IMR-90 (cell line): ENCODE data around the gene MARCO. TPM values are rescaled to one million over a fixed set of nuclear protein-coding genes. Genes with fewer than 3 reads are reported as not detected.

Source experiments
- ATAC-seq: fragments of 200-7000 bp; cut with Tn5 transposase; 2 replicates; pipeline ENCODE4 v1.9.1; 2020; ENCODE audit warnings: low read depth, mild to moderate bottlenecking, moderate library complexity
- BruUV-seq: library from RNA; stranded (reverse); fragments of 400-500 nt; replicated peaks from 2 replicates; lab custom pipeline; 2021; lab: Mats Ljungman, UMichigan
- CTCF ChIA-PET: fragments of 300-600 bp; formaldehyde crosslinking; extraction: SDS; loops from one replicate; lab custom pipeline; 2021; ENCODE audit warnings: antibody characterized with exemption; lab: Yijun Ruan, JAX
- POLR2A ChIA-PET: fragments of 300-600 bp; sonication (Branson Sonifier 250); formaldehyde crosslinking; loops from one replicate; lab custom pipeline; 2022; ENCODE audit warnings: antibody characterized with exemption; ENCODE audit not compliant: unreplicated experiment; lab: Charles Lee
- DNase-seq: peaks from one replicate; pipeline ENCODE4 v3.0.0; 2013
- H2AFZ ChIP-seq: replicated peaks from 2 replicates; pipeline ENCODE3; 2013; ENCODE audit warnings: low read length, mild to moderate bottlenecking; ENCODE audit not compliant: poor library complexity
- H2AK5ac ChIP-seq: 2 replicates; pipeline ENCODE4 v1.6.1; 2013; ENCODE audit warnings: low read depth, low read length, inconsistent platforms
- H2AK9ac ChIP-seq: replicated peaks from 2 replicates; pipeline ENCODE3; 2013; ENCODE audit warnings: mild to moderate bottlenecking, low read depth, low read length, moderate library complexity; ENCODE audit not compliant: poor library complexity
- H2BK120ac ChIP-seq: 2 replicates; pipeline ENCODE4 v1.6.1; 2013; ENCODE audit warnings: low read depth, low read length, inconsistent platforms
- H2BK15ac ChIP-seq: 3 replicates; pipeline ENCODE4 v1.6.1; 2013; ENCODE audit warnings: low read depth, low read length, inconsistent platforms
- H2BK20ac ChIP-seq: 2 replicates; pipeline ENCODE4 v1.6.1; 2013; ENCODE audit warnings: low read depth, mild to moderate bottlenecking, inconsistent platforms, low read length, moderate library complexity
- H2BK5ac ChIP-seq: 2 replicates; pipeline ENCODE4 v1.6.1; 2013; ENCODE audit warnings: mild to moderate bottlenecking, low read depth, low read length, inconsistent platforms; ENCODE audit not compliant: poor library complexity, severe bottlenecking
- H3K14ac ChIP-seq: replicated peaks from 2 replicates; pipeline ENCODE4 v1.6.1; 2013; ENCODE audit warnings: low read depth, low read length, inconsistent platforms
- H3K18ac ChIP-seq: 2 replicates; pipeline ENCODE4 v1.6.1; 2013; ENCODE audit warnings: low read depth, low read length, control low read depth
- H3K23ac ChIP-seq: 2 replicates; pipeline ENCODE4 v1.6.1; 2013; ENCODE audit warnings: low read depth, low read length, inconsistent platforms
- H3K27ac ChIP-seq: 2 replicates; pipeline ENCODE4 v1.5.1; 2013; ENCODE audit warnings: mild to moderate bottlenecking, control low read depth, low read length; ENCODE audit not compliant: insufficient read depth
- H3K27me3 ChIP-seq: 2 replicates; pipeline ENCODE4 v1.6.1; 2013; ENCODE audit warnings: low read length; ENCODE audit not compliant: control insufficient read depth, insufficient read depth
- H3K36me3 ChIP-seq: 2 replicates; pipeline ENCODE4 v1.6.1; 2013; ENCODE audit warnings: low read length, mixed read lengths; ENCODE audit not compliant: control insufficient read depth, insufficient read depth
- H3K4ac ChIP-seq: 2 replicates; pipeline ENCODE4 v1.6.1; 2013; ENCODE audit warnings: low read depth, low read length, inconsistent platforms
- H3K4me1 ChIP-seq: 2 replicates; pipeline ENCODE4 v1.6.1; 2013; ENCODE audit warnings: low read length, mixed read lengths; ENCODE audit not compliant: control insufficient read depth, insufficient read depth
- H3K4me2 ChIP-seq: 2 replicates; pipeline ENCODE4 v1.6.1; 2013; ENCODE audit warnings: low read depth, mild to moderate bottlenecking, control low read depth, low read length, moderate library complexity
- H3K4me3 ChIP-seq: 2 replicates; pipeline ENCODE4 v1.5.1; 2013; ENCODE audit warnings: low read depth, mild to moderate bottlenecking, control low read depth, low read length, moderate library complexity; ENCODE audit not compliant: insufficient read depth
- H3K56ac ChIP-seq: 2 replicates; pipeline ENCODE4 v1.6.1; 2013; ENCODE audit warnings: low read length, inconsistent platforms; ENCODE audit not compliant: insufficient read depth; ENCODE audit errors: extremely low read depth
- H3K79me1 ChIP-seq, 2 experiments: 2 replicates each; pipeline ENCODE4 v1.6.1; 2013; ENCODE audit warnings: low read length in 2 of 2, inconsistent platforms in 1 of 2, low read depth in 1 of 2
- H3K9ac ChIP-seq: 2 replicates; pipeline ENCODE4 v1.6.1; 2013; ENCODE audit warnings: low read depth, low read length, control low read depth
- H3K9me1 ChIP-seq: 2 replicates; pipeline ENCODE4 v1.6.1; 2013; ENCODE audit warnings: low read length, inconsistent platforms; ENCODE audit not compliant: insufficient read depth
- H3K9me3 ChIP-seq: 2 replicates; pipeline ENCODE4 v1.6.1; 2013; ENCODE audit warnings: low read length; ENCODE audit not compliant: control insufficient read depth, insufficient read depth
- H4K20me1 ChIP-seq: 2 replicates; pipeline ENCODE4 v1.6.1; 2013; ENCODE audit warnings: low read length, inconsistent platforms; ENCODE audit not compliant: insufficient read depth
- H4K5ac ChIP-seq: 2 replicates; pipeline ENCODE4 v1.6.1; 2013; ENCODE audit warnings: mild to moderate bottlenecking, low read depth, low read length, control low read depth
- H4K8ac ChIP-seq, 2 experiments: 2 replicates each; pipeline ENCODE4 v1.6.1; 2013; ENCODE audit warnings: low read depth in 2 of 2, low read length in 2 of 2, control low read depth in 1 of 2, inconsistent platforms in 1 of 2
- H4K91ac ChIP-seq: 2 replicates; pipeline ENCODE4 v1.6.1; 2013; ENCODE audit warnings: low read depth, low read length, inconsistent platforms; ENCODE audit not compliant: insufficient read depth
- BHLHE40 ChIP-seq: fragments of 150-350 bp; IDR thresholded peaks from 2 replicates; pipeline ENCODE4 v1.6.1; 2016; ENCODE audit warnings: mild to moderate bottlenecking, low read depth, low read length
- CEBPB ChIP-seq: IDR thresholded peaks from 2 replicates; pipeline ENCODE4 v1.6.1; 2012; ENCODE audit warnings: low read depth, low read length, improper control_type of control experiment
- CHD1 ChIP-seq: IDR thresholded peaks from 2 replicates; pipeline ENCODE4 v1.6.1; 2012; ENCODE audit warnings: low read depth, low read length, improper control_type of control experiment
- FOS ChIP-seq: fragments of 150-350 bp; IDR thresholded peaks from 2 replicates; pipeline ENCODE4 v1.6.1; 2016; ENCODE audit warnings: low read depth, low read length
- MAFK ChIP-seq: IDR thresholded peaks from 2 replicates; pipeline ENCODE4 v1.6.1; 2012; ENCODE audit warnings: low read depth, low read length, improper control_type of control experiment
- MAZ ChIP-seq: IDR thresholded peaks from 2 replicates; pipeline ENCODE4 v1.6.1; 2012; ENCODE audit warnings: low read depth, mild to moderate bottlenecking, low read length, improper control_type of control experiment, moderate library complexity, borderline replicate concordance
- POLR2A ChIP-seq: IDR thresholded peaks from 2 replicates; pipeline ENCODE4 v1.6.1; 2012; ENCODE audit warnings: mild to moderate bottlenecking, low read depth, low read length
- RAD21 ChIP-seq: IDR thresholded peaks from 2 replicates; pipeline ENCODE4 v1.6.1; 2012; ENCODE audit warnings: low read length, improper control_type of control experiment
- RFX5 ChIP-seq: IDR thresholded peaks from 2 replicates; pipeline ENCODE4 v1.8.0; 2012; ENCODE audit warnings: low read depth, mild to moderate bottlenecking, low read length, moderate library complexity
- SMC3 ChIP-seq: fragments of 150-350 bp; IDR thresholded peaks from 2 replicates; pipeline ENCODE4 v1.6.1; 2016; ENCODE audit warnings: low read depth, mild to moderate bottlenecking, antibody characterized with exemption, low read length, moderate library complexity
- USF2 ChIP-seq: fragments of 150-350 bp; IDR thresholded peaks from 2 replicates; pipeline ENCODE4 v1.6.1; 2017; ENCODE audit warnings: mild to moderate bottlenecking, antibody characterized with exemption, low read length, low read depth
- WGBS, 2 experiments: methylation state at CpG; one replicate each; pipeline versions ENCODE4 v1.1.5 to v1.1.7; 2013; ENCODE audit warnings: missing lambda C conversion rate in 2 of 2; ENCODE audit not compliant: insufficient read length in 1 of 2; ENCODE audit errors: extremely low coverage in 2 of 2; 5-methylcytosine and 5-hydroxymethylcytosine counted together
- dilution Hi-C: fragments of 300-500 bp; cut with HindIII; formaldehyde crosslinking; loops from one replicate; pipeline ENCODE4 v1.14.3; 2018; ENCODE audit warnings: low sequenced_read_pairs; ENCODE audit not compliant: unreplicated experiment
- in situ Hi-C: fragments of 300-500 bp; cut with MboI; formaldehyde crosslinking; loops from 3 replicates; pipeline ENCODE4 v1.14.3; 2019; ENCODE audit warnings: low sequenced_read_pairs, inconsistent platforms, mixed read lengths
- intact Hi-C: fragments of 100-400 bp; cut with micrococcal nuclease; formaldehyde crosslinking; loops from 2 replicates; pipeline ENCODE4 v1.10.0; 2022
- polyA plus RNA-seq, 3 experiments: library from polyadenylated mRNA; depleted of rRNA; stranded (reverse); fragments of >200 nt; gene quantifications; 2 replicates each; pipeline ENCODE4 v1.2.3, GENCODE V29; 2012; ENCODE audit warnings: low replicate concordance in 1 of 3
- total RNA-seq: library from RNA; depleted of rRNA; stranded (reverse); fragments of >200 nt; gene quantifications from 2 replicates; pipeline ENCODE4 v1.2.3, GENCODE V29; 2012
- TF ChIP-seq, protein P1 (sequence below): conservative IDR thresholded peaks from 2 replicates; pipeline ENCODE4 v1.5.1; 2012; ENCODE audit warnings: mild to moderate bottlenecking, low read depth, low read length, improper control_type of control experiment
- TF ChIP-seq, protein P2 (sequence below): fragments of 150-350 bp; IDR thresholded peaks from 2 replicates; pipeline ENCODE4 v1.6.1; 2016; ENCODE audit warnings: low read depth, mild to moderate bottlenecking, low read length, moderate library complexity, borderline replicate concordance

The MARCO gene
- total and polyA plus RNA-seq, 2 of the 4 experiments (the other 2 are of a cell fraction): not detected

GRCh38 chr2:118990757-118991545 lies 49.0 kb downstream of the MARCO start:
- no peak overlapping the region for H3K9ac ChIP-seq
- no peaks in the 10 kb centered on the region; the same call in 1 of the 2 replicates for H3K27me3 ChIP-seq
- H2BK5ac ChIP-seq: no peak overlapping the region
- H2BK120ac ChIP-seq: no peak overlapping the region
- ChIA-PET CTCF (no interaction called here), POLR2A (no interaction called here)
- no peak overlapping the region for H3K27ac ChIP-seq
- H3K56ac ChIP-seq: no peak overlapping the region
- in situ Hi-C loops: no loop called here
- no peaks in the 10 kb centered on the region for H3K79me1 ChIP-seq
- H3K4me2 ChIP-seq: no peak overlapping the region
- intact Hi-C loops: no loop called here
- DNase-seq (no peak), ATAC-seq (no peak)
- no peak overlapping the region for H3K4me3 ChIP-seq
- no peaks in the 10 kb centered on the region for H3K9me1 ChIP-seq
- no peak overlapping the region for H2BK15ac ChIP-seq
- no peaks in the 10 kb centered on the region for H3K36me3 ChIP-seq
- H3K23ac ChIP-seq: no peak overlapping the region
- no peaks in the 10 kb centered on the region for H4K20me1 ChIP-seq
- H2AK5ac ChIP-seq: no peak overlapping the region
- no peak overlapping the region for H3K14ac ChIP-seq
- H2AFZ ChIP-seq: no peak overlapping the region
- TF ChIP-seq BHLHE40 (no peak), MAZ (no peak), RAD21 (no peak), SMC3 (no peak), FOS (no peak), CEBPB (no peak), MAFK (no peak), USF2 (no peak), RFX5 (no peak), POLR2A (no peak), CHD1 (no peak)
- TF ChIP-seq, protein P1, sequence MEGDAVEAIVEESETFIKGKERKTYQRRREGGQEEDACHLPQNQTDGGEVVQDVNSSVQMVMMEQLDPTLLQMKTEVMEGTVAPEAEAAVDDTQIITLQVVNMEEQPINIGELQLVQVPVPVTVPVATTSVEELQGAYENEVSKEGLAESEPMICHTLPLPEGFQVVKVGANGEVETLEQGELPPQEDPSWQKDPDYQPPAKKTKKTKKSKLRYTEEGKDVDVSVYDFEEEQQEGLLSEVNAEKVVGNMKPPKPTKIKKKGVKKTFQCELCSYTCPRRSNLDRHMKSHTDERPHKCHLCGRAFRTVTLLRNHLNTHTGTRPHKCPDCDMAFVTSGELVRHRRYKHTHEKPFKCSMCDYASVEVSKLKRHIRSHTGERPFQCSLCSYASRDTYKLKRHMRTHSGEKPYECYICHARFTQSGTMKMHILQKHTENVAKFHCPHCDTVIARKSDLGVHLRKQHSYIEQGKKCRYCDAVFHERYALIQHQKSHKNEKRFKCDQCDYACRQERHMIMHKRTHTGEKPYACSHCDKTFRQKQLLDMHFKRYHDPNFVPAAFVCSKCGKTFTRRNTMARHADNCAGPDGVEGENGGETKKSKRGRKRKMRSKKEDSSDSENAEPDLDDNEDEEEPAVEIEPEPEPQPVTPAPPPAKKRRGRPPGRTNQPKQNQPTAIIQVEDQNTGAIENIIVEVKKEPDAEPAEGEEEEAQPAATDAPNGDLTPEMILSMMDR: no peak
- TF ChIP-seq, protein P2, sequence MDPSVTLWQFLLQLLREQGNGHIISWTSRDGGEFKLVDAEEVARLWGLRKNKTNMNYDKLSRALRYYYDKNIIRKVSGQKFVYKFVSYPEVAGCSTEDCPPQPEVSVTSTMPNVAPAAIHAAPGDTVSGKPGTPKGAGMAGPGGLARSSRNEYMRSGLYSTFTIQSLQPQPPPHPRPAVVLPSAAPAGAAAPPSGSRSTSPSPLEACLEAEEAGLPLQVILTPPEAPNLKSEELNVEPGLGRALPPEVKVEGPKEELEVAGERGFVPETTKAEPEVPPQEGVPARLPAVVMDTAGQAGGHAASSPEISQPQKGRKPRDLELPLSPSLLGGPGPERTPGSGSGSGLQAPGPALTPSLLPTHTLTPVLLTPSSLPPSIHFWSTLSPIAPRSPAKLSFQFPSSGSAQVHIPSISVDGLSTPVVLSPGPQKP: no peak
- H2AK9ac ChIP-seq: no peak overlapping the region
- H4K91ac ChIP-seq: no peak overlapping the region
- H3K18ac ChIP-seq: no peak overlapping the region
- no peak overlapping the region for H4K8ac ChIP-seq
- H3K4ac ChIP-seq: no peak overlapping the region
- no peak overlapping the region for H2BK20ac ChIP-seq
- H4K5ac ChIP-seq: no peak overlapping the region
- no peaks in the 10 kb centered on the region for H3K9me3 ChIP-seq
- no peaks in the 10 kb centered on the region for H3K4me1 ChIP-seq
- 20% methylated on average over 3 of the region's 10 CpGs; no CpG with 5 or more reads in 1 of the 2 experiments for WGBS, 2 experiments
- dilution Hi-C loops: no loop called here
- no TSS peak for BruUV-seq
